Testis (tissue), 3 donors: Measurements from ENCODE around the gene RGMA. TPM values are rescaled to one million over a fixed set of nuclear protein-coding genes. Genes with fewer than 3 reads are reported as not detected.

Experiments
- DNase-seq: peaks from one replicate; pipeline ENCODE4 v3.0.0-alpha.2; 2019
- H3K27ac ChIP-seq, 2 donors: fragments of 200-600 bp; sonication (generic); one replicate each; pipeline ENCODE4 v1.5.1; 2019
- H3K27me3 ChIP-seq: fragments of 200-600 bp; sonication (generic); one replicate; pipeline ENCODE4 v1.5.1; 2019
- H3K36me3 ChIP-seq: fragments of 200-600 bp; sonication (generic); one replicate; pipeline ENCODE4 v1.5.1; 2017; ENCODE audit warnings: low read depth; ENCODE audit errors: missing control alignments
- H3K4me1 ChIP-seq: fragments of 200-600 bp; sonication (generic); one replicate; pipeline ENCODE4 v1.5.1; 2019
- H3K4me3 ChIP-seq, 2 donors: fragments of 200-600 bp; sonication (generic); one replicate each; pipeline ENCODE4 v1.5.1; 2017 to 2019
- H3K9me3 ChIP-seq: fragments of 200-600 bp; sonication (generic); one replicate; pipeline ENCODE4 v1.5.1; 2017
- POLR2A ChIP-seq: fragments of 450-650 bp; IDR thresholded peaks from one replicate; pipeline ENCODE4 v1.6.1; 2017; ENCODE audit warnings: antibody characterized with exemption, mild to moderate bottlenecking, moderate library complexity
- WGBS, 2 donors: methylation state at CpG; one replicate each; pipeline ENCODE4 v1.1.5; 2018; 5-methylcytosine and 5-hydroxymethylcytosine counted together
- intact Hi-C: fragments of 100-400 bp; cut with DNase I; formaldehyde crosslinking; loops from one replicate; pipeline ENCODE4 v1.15.1; 2023; ENCODE audit warnings: low total_unique reads
- polyA plus RNA-seq: library from polyadenylated mRNA; stranded (reverse); fragments of 350-450 nt; fragmentation: Illumina TruSeq; extraction: RNeasy Lipid Tissue Mini Kit (QIAGEN cat#74804); gene quantifications from one replicate; pipeline ENCODE4 v1.2.3, GENCODE V29; 2014; ENCODE audit warnings: low read depth, low replicate concordance; ENCODE audit not compliant: insufficient read depth
- total RNA-seq, 2 donors: library from RNA; depleted of rRNA; stranded (reverse); fragments of >200 nt; gene quantifications; one replicate each; pipeline ENCODE4 v1.2.3, GENCODE V29; 2016
- TF ChIP-seq, protein P1 (sequence below), 3 experiments: fragments of 450-650 bp in 2 of 3; fragments of 200-600 bp in 1 of 3; sonication (generic) in 1 of 3; IDR thresholded peaks; one replicate each; pipeline ENCODE4 v1.5.1; 2016 to 2019; ENCODE audit warnings: antibody characterized with exemption in 3 of 3, mild to moderate bottlenecking in 2 of 3, moderate library complexity in 1 of 3

The RGMA gene
- total and polyA plus RNA-seq, 3 donors from 2014 or later, result 53.7 to 120 (median 65.4) TPM

DNA sequence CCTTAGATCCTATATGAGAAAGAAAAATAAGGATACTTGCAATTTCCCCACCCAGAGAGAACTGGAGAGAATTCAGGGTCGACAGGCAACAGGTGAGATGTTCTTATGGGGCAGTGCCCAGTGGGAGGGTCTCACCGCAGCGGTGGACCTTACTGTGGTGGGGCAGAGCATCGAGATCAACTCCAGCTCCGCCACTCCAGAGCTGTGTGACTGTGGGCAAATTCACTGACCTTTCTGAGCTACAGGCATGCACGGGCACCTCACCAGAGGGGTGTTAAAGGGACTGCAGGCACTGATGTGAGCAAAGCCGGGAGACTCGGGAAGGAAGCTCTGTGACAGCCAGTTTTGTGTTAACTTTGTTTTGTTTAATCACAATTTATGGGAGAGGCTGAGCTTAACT is 30.9 kb downstream of the RGMA start:
- Histone ChIP-seq H3K27me3 (no peaks in the 10 kb centered on the region), H3K9me3 (no peaks in the 10 kb centered on the region), H3K27ac (no peak overlapping the region), H3K4me1 (peaks cover 39% of the 10 kb centered on the region), H3K36me3 (no peaks in the 10 kb centered on the region), H3K4me3 (no peak overlapping the region)
- no peak for DNase-seq
- WGBS, 2 donors, result 66 to 67% methylated on average over 8 of the region's 8 CpGs
- intact Hi-C loops, result no loop called here
- no peak for TF ChIP-seq POLR2A
- TF ChIP-seq, protein P1, sequence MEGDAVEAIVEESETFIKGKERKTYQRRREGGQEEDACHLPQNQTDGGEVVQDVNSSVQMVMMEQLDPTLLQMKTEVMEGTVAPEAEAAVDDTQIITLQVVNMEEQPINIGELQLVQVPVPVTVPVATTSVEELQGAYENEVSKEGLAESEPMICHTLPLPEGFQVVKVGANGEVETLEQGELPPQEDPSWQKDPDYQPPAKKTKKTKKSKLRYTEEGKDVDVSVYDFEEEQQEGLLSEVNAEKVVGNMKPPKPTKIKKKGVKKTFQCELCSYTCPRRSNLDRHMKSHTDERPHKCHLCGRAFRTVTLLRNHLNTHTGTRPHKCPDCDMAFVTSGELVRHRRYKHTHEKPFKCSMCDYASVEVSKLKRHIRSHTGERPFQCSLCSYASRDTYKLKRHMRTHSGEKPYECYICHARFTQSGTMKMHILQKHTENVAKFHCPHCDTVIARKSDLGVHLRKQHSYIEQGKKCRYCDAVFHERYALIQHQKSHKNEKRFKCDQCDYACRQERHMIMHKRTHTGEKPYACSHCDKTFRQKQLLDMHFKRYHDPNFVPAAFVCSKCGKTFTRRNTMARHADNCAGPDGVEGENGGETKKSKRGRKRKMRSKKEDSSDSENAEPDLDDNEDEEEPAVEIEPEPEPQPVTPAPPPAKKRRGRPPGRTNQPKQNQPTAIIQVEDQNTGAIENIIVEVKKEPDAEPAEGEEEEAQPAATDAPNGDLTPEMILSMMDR (IDR thresholded peaks at IDR 0.05), result no peak

DNA sequence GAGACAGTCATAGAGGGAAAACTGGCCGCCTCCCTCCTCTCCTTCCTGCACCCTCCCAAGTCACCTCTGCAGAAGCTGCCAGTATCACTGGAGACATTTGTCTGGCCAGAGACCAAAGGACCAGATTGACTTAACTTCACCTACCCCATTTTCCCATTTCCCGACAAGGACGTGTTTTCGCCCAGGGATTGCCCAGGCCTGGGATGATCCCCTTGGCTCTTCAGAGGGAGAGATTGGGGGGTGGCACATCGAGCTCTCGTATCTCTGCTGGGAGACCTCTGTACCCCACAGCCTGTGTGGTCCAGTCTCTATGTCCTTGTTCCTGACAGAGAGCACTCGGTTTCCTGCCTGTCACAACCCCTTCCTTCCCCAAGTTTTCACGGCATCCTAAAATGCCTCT is 31.4 kb downstream of the RGMA start:
- intact Hi-C loops, result no loop called here
- TF ChIP-seq POLR2A, result no peak
- TF ChIP-seq, protein P1 (IDR thresholded peaks at IDR 0.05), result no peak
- H3K4me3 ChIP-seq, result no peak overlapping the region
- no peaks in the 10 kb centered on the region for H3K27me3 ChIP-seq
- no peak for DNase-seq
- 67 to 72% methylated on average over 8 of the region's 8 CpGs for WGBS, 2 donors
- peaks cover 38% of the 10 kb centered on the region for H3K4me1 ChIP-seq
- H3K9me3 ChIP-seq, result no peaks in the 10 kb centered on the region
- no peaks in the 10 kb centered on the region for H3K36me3 ChIP-seq
- no peak overlapping the region for H3K27ac ChIP-seq

DNA sequence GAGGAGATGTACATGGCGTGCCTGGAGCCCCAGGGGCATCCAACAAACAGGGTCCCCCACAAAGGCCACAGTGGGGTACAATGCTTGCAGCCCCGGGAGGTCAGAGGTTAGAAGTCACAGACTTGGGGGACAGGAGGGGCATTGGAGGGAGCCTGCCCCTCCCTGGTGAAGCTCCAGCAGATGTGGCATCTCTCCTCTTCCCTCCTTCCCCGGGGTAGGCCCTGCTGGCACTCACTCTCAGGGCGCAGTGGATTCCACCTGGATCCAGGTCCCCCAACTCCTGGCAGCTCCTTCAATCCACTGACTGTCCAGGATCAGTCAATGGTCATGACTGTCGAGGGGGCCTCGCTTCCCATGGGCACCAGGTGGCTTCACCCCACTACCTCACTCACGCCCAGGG is 32.2 kb downstream of the RGMA start:
- H3K4me1 ChIP-seq, result peaks cover 38% of the 10 kb centered on the region
- WGBS, 2 donors, result 70 to 95% methylated on average over 5 to 7 of the region's 7 CpGs

DNA sequence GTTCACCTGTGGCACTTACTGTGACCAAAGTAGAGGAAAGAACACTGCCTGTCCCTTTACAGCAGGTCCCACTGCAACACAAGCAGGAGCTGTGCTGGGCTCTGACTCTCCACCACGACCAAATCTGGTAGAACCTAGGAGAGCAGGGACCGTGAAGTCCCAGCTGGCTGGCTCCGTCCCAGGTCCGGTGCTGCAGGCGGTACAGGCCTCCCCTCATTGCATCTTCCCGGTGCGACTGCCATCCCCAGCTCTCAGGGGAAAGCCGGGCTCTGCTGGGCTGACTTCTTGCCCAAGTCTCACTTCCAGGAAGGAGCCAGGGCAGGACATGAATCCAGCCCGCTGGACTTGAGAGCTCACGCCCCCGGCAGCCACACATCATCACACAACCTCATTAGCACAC is 33.8 kb downstream of the RGMA start:
- H3K4me3 ChIP-seq, result no peak overlapping the region
- H3K27me3 ChIP-seq, result no peaks in the 10 kb centered on the region
- H3K4me1 ChIP-seq, result peaks cover 27% of the 10 kb centered on the region
- DNase-seq, result no peak
- no peaks in the 10 kb centered on the region for H3K36me3 ChIP-seq
- WGBS, 2 donors, result 74% methylated on average over 11 of the region's 11 CpGs; no CpG with 5 or more reads in 1 of the 2 donors
- no peaks in the 10 kb centered on the region for H3K9me3 ChIP-seq
- intact Hi-C loops, result no loop called here
- no peak overlapping the region for H3K27ac ChIP-seq
- no peak for TF ChIP-seq POLR2A
- TF ChIP-seq, protein P1 (IDR thresholded peaks at IDR 0.05), result no peak

More for the DNA sequence above, 32.2 kb downstream of the RGMA start:
- DNase-seq, result no peak
- Histone ChIP-seq H3K9me3 (no peaks in the 10 kb centered on the region), H3K27ac (no peak overlapping the region), H3K27me3 (no peaks in the 10 kb centered on the region), H3K36me3 (no peaks in the 10 kb centered on the region), H3K4me3 (no peak overlapping the region)
- intact Hi-C loops, result no loop called here
- TF ChIP-seq, protein P1 (IDR thresholded peaks at IDR 0.05), result no peak
- TF ChIP-seq POLR2A, result no peak

DNA sequence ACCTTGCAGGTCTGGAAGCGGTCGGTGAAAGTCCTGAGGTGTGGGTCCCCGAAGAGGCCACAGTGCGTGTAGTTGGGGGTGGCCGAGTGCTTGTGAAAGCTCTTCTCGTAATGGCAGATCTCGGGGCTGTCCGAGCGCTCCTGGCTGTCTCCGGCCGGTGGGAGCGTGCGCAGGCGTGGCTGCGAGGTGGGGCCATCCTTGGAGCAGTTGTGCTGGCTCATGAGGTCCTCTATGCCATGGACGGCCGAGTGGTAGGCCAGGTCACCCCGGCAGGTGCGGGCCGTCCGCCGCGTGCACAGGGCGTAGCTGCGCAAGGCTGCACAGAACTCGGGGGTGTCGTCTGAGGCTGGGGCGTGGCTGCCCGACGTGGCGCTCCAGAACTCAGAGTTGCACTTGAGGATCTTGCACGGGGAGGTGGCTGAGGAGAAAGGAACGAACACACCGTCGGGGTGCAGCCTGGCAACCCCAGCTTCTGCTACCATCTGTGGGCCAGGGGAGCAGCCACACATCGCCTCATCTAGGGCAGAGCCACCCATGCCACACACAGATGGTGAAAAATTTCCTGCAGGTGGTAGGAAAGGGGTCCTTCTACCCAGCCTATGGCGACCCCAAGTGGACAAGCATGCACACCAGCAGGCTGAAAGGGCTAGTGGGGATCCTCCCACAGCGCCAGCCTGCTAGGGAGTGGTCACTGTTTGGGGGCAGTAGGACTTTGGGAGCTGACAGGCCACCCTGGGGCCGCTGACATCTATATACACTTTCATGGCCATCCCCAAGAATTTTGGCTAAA is 36.7 kb downstream of the RGMA start:
- DNase-seq, result no peak
- Histone ChIP-seq H3K4me3 (no peak overlapping the region), H3K27ac (no peak overlapping the region), H3K9me3 (no peaks in the 10 kb centered on the region), H3K4me1 (peaks cover 18% of the 10 kb centered on the region), H3K27me3 (no peaks in the 10 kb centered on the region), H3K36me3 (no peaks in the 10 kb centered on the region)
- intact Hi-C loops, result no loop called here
- TF ChIP-seq, protein P1 (IDR thresholded peaks at IDR 0.05), result no peak
- TF ChIP-seq POLR2A, result no peak
- 80 to 89% methylated on average over 7 to 39 of the region's 39 CpGs for WGBS, 2 donors
